ENCODE measurements around the gene GOLPH3.

Gene GOLPH3

DNA sequence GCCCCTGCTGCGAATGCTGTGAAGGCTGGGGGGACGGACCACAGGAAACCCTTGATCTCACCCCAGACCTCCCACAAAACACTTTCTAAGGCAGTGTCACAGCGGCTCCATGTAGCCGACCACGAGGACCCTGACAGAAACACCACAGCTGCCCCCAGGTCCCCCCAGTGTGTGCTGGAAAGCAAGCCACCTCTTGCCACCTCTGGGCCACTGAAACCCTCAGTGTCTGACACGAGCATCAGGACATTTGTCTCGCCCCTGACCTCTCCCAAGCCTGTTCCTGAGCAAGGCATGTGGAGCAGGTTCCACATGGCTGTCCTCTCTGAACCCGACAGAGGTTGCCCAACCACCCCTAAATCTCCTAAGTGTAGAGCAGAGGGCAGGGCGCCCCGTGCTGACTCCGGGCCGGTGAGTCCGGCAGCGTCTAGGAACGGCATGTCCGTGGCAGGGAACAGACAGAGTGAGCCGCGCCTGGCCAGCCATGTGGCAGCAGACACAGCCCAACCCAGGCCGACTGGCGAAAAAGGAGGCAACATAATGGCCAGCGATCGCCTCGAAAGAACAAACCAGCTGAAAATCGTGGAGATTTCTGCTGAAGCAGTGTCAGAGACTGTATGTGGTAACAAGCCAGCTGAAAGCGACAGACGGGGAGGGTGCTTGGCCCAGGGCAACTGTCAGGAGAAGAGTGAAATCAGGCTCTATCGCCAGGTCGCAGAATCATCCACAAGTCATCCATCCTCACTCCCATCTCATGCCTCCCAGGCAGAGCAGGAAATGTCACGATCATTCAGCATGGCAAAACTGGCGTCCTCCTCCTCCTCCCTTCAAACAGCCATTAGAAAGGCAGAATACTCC is 84.7 kb downstream of the GOLPH3 start:
- H2BK12ac ChIP-seq (ENCODE audit: low read length): no peak overlapping the region
- no peak overlapping the region for H2BK5ac ChIP-seq (ENCODE audit: low read length)
- peaks cover 0 to 3% of the 10 kb centered on the region in 2 donors for H3K4me1 ChIP-seq (ENCODE audit: control insufficient read depth in 2 of 2, insufficient read depth in 1 of 2, low read depth in 1 of 2, low read length in 2 of 2)
- peak overlapping the region; percentile 25 for H3K18ac ChIP-seq (ENCODE audit: low read length)
- peaks cover 0 to 2% of the 10 kb centered on the region in 2 donors for H3K36me3 ChIP-seq (replicated peaks in 1 of 2; ENCODE audit: control insufficient read depth in 2 of 2, insufficient read depth in 2 of 2, low read length in 2 of 2)
- H4K91ac ChIP-seq (ENCODE audit: low read depth, low read length, poor library complexity): no peak overlapping the region
- no peak overlapping the region for H4K8ac ChIP-seq (ENCODE audit: low read depth, low read length)
- H2BK120ac ChIP-seq (ENCODE audit: low read depth, low read length): no peak overlapping the region
- WGBS, 2 donors (ENCODE audit: extremely low coverage in 2 of 2, insufficient read length in 2 of 2, insufficient replicate concordance in 1 of 2): no CpG with 5 or more reads among the region's 30 CpGs
- no peak overlapping the region for H3K4me2 ChIP-seq (ENCODE audit: insufficient read depth, low read length, poor library complexity, severe bottlenecking)
- H3K4me3 ChIP-seq (ENCODE audit: low read length in 2 of 2): no peak overlapping the region
- no peaks in the 10 kb centered on the region for H3K79me1 ChIP-seq (ENCODE audit: low read depth, low read length)
- no peaks in the 10 kb centered on the region for H3K27me3 ChIP-seq (ENCODE audit: control insufficient read depth in 3 of 3, insufficient read depth in 3 of 3, low read depth in 1 of 3, low read length in 3 of 3)
- H3K9me3 ChIP-seq (replicated peaks in 1 of 2; ENCODE audit: control insufficient read depth in 2 of 2, insufficient read depth in 1 of 2, low read depth in 1 of 2, low read length in 2 of 2): no peaks in the 10 kb centered on the region
- H2BK15ac ChIP-seq (ENCODE audit: low read length): no peak overlapping the region
- DNase-seq (ENCODE audit: low spot score): no peak
- no peak overlapping the region for H3K9ac ChIP-seq (ENCODE audit: low read depth, low read length, poor library complexity)
- H3K27ac ChIP-seq (replicated peaks; ENCODE audit: low read length): no peak overlapping the region
- H3K4ac ChIP-seq (ENCODE audit: low read length): no peak overlapping the region
- no peak overlapping the region for H2AK5ac ChIP-seq (ENCODE audit: low read depth, low read length)
- no peak overlapping the region for H3K14ac ChIP-seq (ENCODE audit: low read length)
- H2AFZ ChIP-seq (ENCODE audit: low read length): no peak overlapping the region
- H3K23ac ChIP-seq (ENCODE audit: low read depth, low read length, poor library complexity): peak overlapping the region; percentile 30

DNA sequence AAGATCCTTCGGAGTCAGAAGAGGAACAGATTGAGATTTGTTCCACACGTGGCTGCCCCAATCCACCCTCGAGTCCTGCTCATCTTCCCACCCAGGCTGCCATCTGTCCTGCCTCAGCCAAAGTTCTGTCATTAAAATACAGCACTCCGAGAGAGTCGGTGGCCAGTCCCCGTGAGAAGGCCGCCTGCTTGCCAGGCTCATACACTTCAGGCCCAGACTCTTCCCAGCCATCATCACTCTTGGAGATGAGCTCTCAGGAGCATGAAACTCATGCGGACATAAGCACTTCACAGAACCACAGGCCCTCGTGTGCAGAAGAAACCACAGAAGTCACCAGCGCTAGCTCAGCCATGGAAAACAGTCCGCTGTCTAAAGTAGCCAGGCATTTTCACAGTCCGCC is 85.9 kb downstream of the GOLPH3 start:
- Histone ChIP-seq H2AFZ (ENCODE audit: low read length) (no peak overlapping the region), H3K14ac (ENCODE audit: low read length) (no peak overlapping the region), H3K4me2 (ENCODE audit: insufficient read depth, low read length, poor library complexity, severe bottlenecking) (no peak overlapping the region), H2BK15ac (ENCODE audit: low read length) (no peak overlapping the region), H2AK5ac (ENCODE audit: low read depth, low read length) (no peak overlapping the region), H2BK5ac (ENCODE audit: low read length) (no peak overlapping the region), H3K27ac (replicated peaks; ENCODE audit: low read length) (no peak overlapping the region), H3K27me3 (ENCODE audit: control insufficient read depth in 3 of 3, insufficient read depth in 3 of 3, low read depth in 1 of 3, low read length in 3 of 3) (no peaks in the 10 kb centered on the region), H4K8ac (ENCODE audit: low read depth, low read length) (no peak overlapping the region), H3K4me1 (ENCODE audit: control insufficient read depth in 2 of 2, insufficient read depth in 1 of 2, low read depth in 1 of 2, low read length in 2 of 2) (peaks cover 0 to 3% of the 10 kb centered on the region in 2 donors), H2BK120ac (ENCODE audit: low read depth, low read length) (no peak overlapping the region), H3K4me3 (ENCODE audit: low read length in 2 of 2) (no peak overlapping the region), H3K36me3 (replicated peaks in 1 of 2; ENCODE audit: control insufficient read depth in 2 of 2, insufficient read depth in 2 of 2, low read length in 2 of 2) (peaks cover 0 to 2% of the 10 kb centered on the region in 2 donors), H3K79me1 (ENCODE audit: low read depth, low read length) (no peaks in the 10 kb centered on the region), H3K18ac (ENCODE audit: low read length) (no peak overlapping the region), H2BK12ac (ENCODE audit: low read length) (no peak overlapping the region), H3K9me3 (replicated peaks in 1 of 2; ENCODE audit: control insufficient read depth in 2 of 2, insufficient read depth in 1 of 2, low read depth in 1 of 2, low read length in 2 of 2) (no peaks in the 10 kb centered on the region), H3K4ac (ENCODE audit: low read length) (no peak overlapping the region), H3K9ac (ENCODE audit: low read depth, low read length, poor library complexity) (no peak overlapping the region), H3K23ac (ENCODE audit: low read depth, low read length, poor library complexity) (peak overlapping the region; percentile 58), H4K91ac (ENCODE audit: low read depth, low read length, poor library complexity) (no peak overlapping the region)
- WGBS, 2 donors (ENCODE audit: extremely low coverage in 2 of 2, insufficient read length in 2 of 2, insufficient replicate concordance in 1 of 2): no CpG with 5 or more reads among the region's 12 CpGs
- DNase-seq (ENCODE audit: low spot score): no peak

DNA sequence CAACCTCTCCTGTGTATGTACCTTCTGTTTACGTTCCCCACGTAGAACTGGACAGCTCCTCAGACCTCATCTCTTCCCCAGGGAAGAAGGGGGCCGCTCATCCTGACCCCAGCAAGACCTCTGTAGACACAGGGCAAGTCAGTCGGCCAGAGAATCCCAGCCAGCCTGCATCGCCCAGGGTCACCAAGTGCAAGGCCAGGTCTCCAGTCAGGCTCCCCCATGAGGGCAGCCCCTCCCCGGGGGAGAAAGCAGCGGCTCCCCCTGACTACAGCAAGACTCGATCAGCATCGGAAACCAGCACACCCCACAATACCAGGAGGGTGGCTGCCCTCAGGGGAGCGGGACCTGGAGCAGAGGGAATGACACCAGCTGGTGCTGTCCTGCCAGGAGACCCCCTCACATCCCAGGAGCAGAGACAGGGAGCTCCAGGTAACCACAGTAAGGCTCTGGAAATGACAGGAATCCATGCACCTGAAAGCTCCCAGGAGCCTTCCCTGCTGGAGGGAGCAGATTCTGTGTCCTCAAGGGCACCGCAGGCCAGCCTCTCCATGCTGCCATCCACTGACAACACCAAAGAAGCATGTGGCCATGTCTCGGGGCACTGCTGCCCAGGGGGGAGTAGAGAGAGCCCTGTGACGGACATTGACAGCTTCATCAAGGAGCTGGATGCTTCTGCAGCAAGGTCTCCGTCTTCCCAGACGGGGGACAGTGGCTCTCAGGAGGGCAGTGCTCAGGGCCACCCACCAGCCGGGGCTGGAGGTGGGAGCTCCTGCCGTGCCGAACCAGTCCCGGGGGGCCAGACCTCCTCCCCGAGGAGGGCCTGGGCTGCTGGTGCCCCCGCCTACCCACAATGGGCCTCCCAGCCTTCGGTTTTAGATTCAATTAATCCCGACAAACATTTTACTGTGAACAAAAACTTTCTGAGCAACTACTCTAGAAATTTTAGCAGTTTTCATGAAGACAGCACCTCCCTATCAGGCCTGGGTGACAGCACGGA is 86.7 kb downstream of the GOLPH3 start:
- DNase-seq (ENCODE audit: low spot score): no peak
- peaks cover 0 to 2% of the 10 kb centered on the region in 2 donors for H3K36me3 ChIP-seq (replicated peaks in 1 of 2; ENCODE audit: control insufficient read depth in 2 of 2, insufficient read depth in 2 of 2, low read length in 2 of 2)
- H2BK5ac ChIP-seq (ENCODE audit: low read length): no peak overlapping the region
- H3K27ac ChIP-seq (replicated peaks; ENCODE audit: low read length): no peak overlapping the region
- H2AK5ac ChIP-seq (ENCODE audit: low read depth, low read length): no peak overlapping the region
- no peak overlapping the region for H3K4me3 ChIP-seq (ENCODE audit: low read length in 2 of 2)
- H2BK12ac ChIP-seq (ENCODE audit: low read length): no peak overlapping the region
- WGBS, 2 donors (ENCODE audit: extremely low coverage in 2 of 2, insufficient read length in 2 of 2, insufficient replicate concordance in 1 of 2): no CpG with 5 or more reads among the region's 24 CpGs
- H3K9ac ChIP-seq (ENCODE audit: low read depth, low read length, poor library complexity): no peak overlapping the region
- H3K4me1 ChIP-seq (ENCODE audit: control insufficient read depth in 2 of 2, insufficient read depth in 1 of 2, low read depth in 1 of 2, low read length in 2 of 2): no peaks in the 10 kb centered on the region
- no peak overlapping the region for H2BK15ac ChIP-seq (ENCODE audit: low read length)
- no peak overlapping the region for H3K4me2 ChIP-seq (ENCODE audit: insufficient read depth, low read length, poor library complexity, severe bottlenecking)
- H2AFZ ChIP-seq (ENCODE audit: low read length): no peak overlapping the region
- H3K27me3 ChIP-seq (ENCODE audit: control insufficient read depth in 3 of 3, insufficient read depth in 3 of 3, low read depth in 1 of 3, low read length in 3 of 3): no peaks in the 10 kb centered on the region
- H3K23ac ChIP-seq (ENCODE audit: low read depth, low read length, poor library complexity): no peak overlapping the region
- no peak overlapping the region for H3K14ac ChIP-seq (ENCODE audit: low read length)
- H3K9me3 ChIP-seq (replicated peaks in 1 of 2; ENCODE audit: control insufficient read depth in 2 of 2, insufficient read depth in 1 of 2, low read depth in 1 of 2, low read length in 2 of 2): no peaks in the 10 kb centered on the region
- H3K79me1 ChIP-seq (ENCODE audit: low read depth, low read length): no peaks in the 10 kb centered on the region
- H3K4ac ChIP-seq (ENCODE audit: low read length): no peak overlapping the region
- peak overlapping the region; percentile 21 for H2BK120ac ChIP-seq (ENCODE audit: low read depth, low read length)
- no peak overlapping the region for H3K18ac ChIP-seq (ENCODE audit: low read length)
- H4K8ac ChIP-seq (ENCODE audit: low read depth, low read length): no peak overlapping the region
- no peak overlapping the region for H4K91ac ChIP-seq (ENCODE audit: low read depth, low read length, poor library complexity)

DNA sequence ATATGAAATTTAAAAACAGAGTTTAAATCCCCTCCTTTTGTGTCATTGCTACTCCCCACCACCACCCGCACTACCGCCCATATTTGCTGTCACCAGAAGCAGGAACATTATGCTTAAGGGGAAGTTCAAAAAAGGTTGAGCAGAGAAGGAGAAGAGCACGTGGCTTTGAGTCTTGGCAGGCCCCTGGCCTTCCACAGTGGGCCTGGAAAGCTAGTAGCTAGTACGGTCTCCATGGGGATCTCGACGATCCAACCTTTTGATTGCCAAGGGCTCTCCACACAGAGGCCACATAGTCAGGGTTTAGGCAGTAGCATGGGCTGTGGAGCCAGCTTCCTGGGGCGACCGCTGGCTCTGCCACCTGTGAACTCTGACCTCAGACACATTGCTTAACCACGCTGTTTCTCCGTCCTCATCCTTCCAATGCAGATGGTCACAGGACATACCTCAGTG is 90.1 kb downstream of the GOLPH3 start:
- no peak overlapping the region for H3K18ac ChIP-seq (ENCODE audit: low read length)
- peak overlapping the region; percentile 15 for H2AK5ac ChIP-seq (ENCODE audit: low read depth, low read length)
- no peaks in the 10 kb centered on the region for H3K36me3 ChIP-seq (replicated peaks in 1 of 2; ENCODE audit: control insufficient read depth in 2 of 2, insufficient read depth in 2 of 2, low read length in 2 of 2)
- no peak overlapping the region for H2BK120ac ChIP-seq (ENCODE audit: low read depth, low read length)
- H3K79me1 ChIP-seq (ENCODE audit: low read depth, low read length): no peaks in the 10 kb centered on the region
- no peak overlapping the region for H3K4ac ChIP-seq (ENCODE audit: low read length)
- no peak overlapping the region for H2BK12ac ChIP-seq (ENCODE audit: low read length)
- H3K27me3 ChIP-seq (ENCODE audit: control insufficient read depth in 3 of 3, insufficient read depth in 3 of 3, low read depth in 1 of 3, low read length in 3 of 3): no peaks in the 10 kb centered on the region
- H4K91ac ChIP-seq (ENCODE audit: low read depth, low read length, poor library complexity): no peak overlapping the region
- DNase-seq (ENCODE audit: low spot score): no peak
- WGBS, 2 donors (ENCODE audit: extremely low coverage in 2 of 2, insufficient read length in 2 of 2, insufficient replicate concordance in 1 of 2): no CpG with 5 or more reads among the region's 10 CpGs
- H3K9ac ChIP-seq (ENCODE audit: low read depth, low read length, poor library complexity): no peak overlapping the region
- no peak overlapping the region for H3K4me2 ChIP-seq (ENCODE audit: insufficient read depth, low read length, poor library complexity, severe bottlenecking)
- no peak overlapping the region for H3K4me3 ChIP-seq (ENCODE audit: low read length in 2 of 2)
- H3K4me1 ChIP-seq (ENCODE audit: control insufficient read depth in 2 of 2, insufficient read depth in 1 of 2, low read depth in 1 of 2, low read length in 2 of 2): no peaks in the 10 kb centered on the region
- H3K23ac ChIP-seq (ENCODE audit: low read depth, low read length, poor library complexity): no peak overlapping the region
- H2AFZ ChIP-seq (ENCODE audit: low read length): no peak overlapping the region
- no peak overlapping the region for H3K14ac ChIP-seq (ENCODE audit: low read length)
- no peak overlapping the region for H4K8ac ChIP-seq (ENCODE audit: low read depth, low read length)
- no peak overlapping the region for H2BK5ac ChIP-seq (ENCODE audit: low read length)
- no peak overlapping the region for H2BK15ac ChIP-seq (ENCODE audit: low read length)
- no peak overlapping the region for H3K27ac ChIP-seq (replicated peaks; ENCODE audit: low read length)
- no peaks in the 10 kb centered on the region for H3K9me3 ChIP-seq (replicated peaks in 1 of 2; ENCODE audit: control insufficient read depth in 2 of 2, insufficient read depth in 1 of 2, low read depth in 1 of 2, low read length in 2 of 2)
